Endodermal cell (in vitro differentiated cells): Measurements from ENCODE around the gene KIAA1755. TPM values are rescaled to one million over a fixed set of nuclear protein-coding genes. Genes with fewer than 3 reads are reported as not detected.

Source experiments
- DNase-seq: peaks from one replicate; pipeline ENCODE4 v3.0.0-alpha.2; 2017
- H3K27ac ChIP-seq: 2 replicates; pipeline ENCODE4 v1.5.1; 2013; ENCODE audit warnings: mild to moderate bottlenecking, low read depth, low read length, moderate library complexity
- H3K27me3 ChIP-seq: 2 replicates; pipeline ENCODE4 v1.6.1; 2013; ENCODE audit warnings: mild to moderate bottlenecking, low read length, moderate library complexity; ENCODE audit not compliant: insufficient read depth, control insufficient read depth, poor library complexity, severe bottlenecking
- H3K36me3 ChIP-seq: 2 replicates; pipeline ENCODE4 v1.7.0; 2013; ENCODE audit warnings: mild to moderate bottlenecking, low read length, moderate library complexity; ENCODE audit not compliant: control insufficient read depth, insufficient read depth
- H3K4me1 ChIP-seq: one replicate; pipeline ENCODE4 v1.7.0; 2013; ENCODE audit warnings: low read length; ENCODE audit not compliant: control insufficient read depth, insufficient read depth
- H3K4me3 ChIP-seq: 2 replicates; pipeline ENCODE4 v1.5.1; 2013; ENCODE audit warnings: mild to moderate bottlenecking, low read length, moderate library complexity
- H3K9ac ChIP-seq: 2 replicates; pipeline ENCODE4 v1.6.1; 2013; ENCODE audit warnings: mild to moderate bottlenecking, low read length, moderate library complexity; ENCODE audit not compliant: poor library complexity, severe bottlenecking; ENCODE audit errors: extremely low read depth
- H3K9me3 ChIP-seq: 2 replicates; pipeline ENCODE4 v1.6.1; 2013; ENCODE audit warnings: mild to moderate bottlenecking, low read length, moderate library complexity; ENCODE audit not compliant: control insufficient read depth
- H3K27ac Mint-ChIP-seq: 2 replicates; pipeline ENCODE4 v1.8.0; 2020; ENCODE audit warnings: mixed read lengths
- H3K27me3 Mint-ChIP-seq: 2 replicates; pipeline ENCODE4 v1.8.0; 2021; ENCODE audit warnings: mild to moderate bottlenecking, mixed read lengths; ENCODE audit not compliant: insufficient read depth
- H3K36me3 Mint-ChIP-seq: 2 replicates; pipeline ENCODE4 v1.8.0; 2020; ENCODE audit warnings: low read depth, mixed read lengths
- H3K4me1 Mint-ChIP-seq: 2 replicates; pipeline ENCODE4 v1.8.0; 2020; ENCODE audit warnings: mixed read lengths
- H3K4me3 Mint-ChIP-seq: 2 replicates; pipeline ENCODE4 v1.8.0; 2020; ENCODE audit warnings: mild to moderate bottlenecking, moderate library complexity, mixed read lengths
- H3K9me3 Mint-ChIP-seq: 2 replicates; pipeline ENCODE4 v1.8.0; 2020; ENCODE audit warnings: mild to moderate bottlenecking, mixed read lengths
- CTCF ChIP-seq: fragments of 200-600 bp; sonication (generic); conservative IDR thresholded peaks from 2 replicates; pipeline ENCODE4 v1.5.0; 2021; ENCODE audit warnings: antibody characterized with exemption, mild to moderate bottlenecking
- WGBS, 2 experiments: methylation state at CpG; one replicate each; pipeline versions ENCODE4 v1.1.5 to v1.1.7; 2013; ENCODE audit warnings: missing lambda C conversion rate in 2 of 2, mixed read lengths in 1 of 2; ENCODE audit not compliant: insufficient coverage in 1 of 2, insufficient read length in 1 of 2; 5-methylcytosine and 5-hydroxymethylcytosine counted together
- total RNA-seq, 2 donors: library from RNA; stranded (reverse); fragmentation: NEBNext Ultra II Directional in 1 of 2; extraction: Animal tissue kit (Norgen Biotek cat#: 25700) in 1 of 2; gene quantifications; 2 replicates in 1 of 2; 3 replicates in 1 of 2; pipeline ENCODE4 v1.2.1, GENCODE V29; 2021

The KIAA1755 gene
- total RNA-seq, 2 donors from 2014 or later: not detected

DNA sequence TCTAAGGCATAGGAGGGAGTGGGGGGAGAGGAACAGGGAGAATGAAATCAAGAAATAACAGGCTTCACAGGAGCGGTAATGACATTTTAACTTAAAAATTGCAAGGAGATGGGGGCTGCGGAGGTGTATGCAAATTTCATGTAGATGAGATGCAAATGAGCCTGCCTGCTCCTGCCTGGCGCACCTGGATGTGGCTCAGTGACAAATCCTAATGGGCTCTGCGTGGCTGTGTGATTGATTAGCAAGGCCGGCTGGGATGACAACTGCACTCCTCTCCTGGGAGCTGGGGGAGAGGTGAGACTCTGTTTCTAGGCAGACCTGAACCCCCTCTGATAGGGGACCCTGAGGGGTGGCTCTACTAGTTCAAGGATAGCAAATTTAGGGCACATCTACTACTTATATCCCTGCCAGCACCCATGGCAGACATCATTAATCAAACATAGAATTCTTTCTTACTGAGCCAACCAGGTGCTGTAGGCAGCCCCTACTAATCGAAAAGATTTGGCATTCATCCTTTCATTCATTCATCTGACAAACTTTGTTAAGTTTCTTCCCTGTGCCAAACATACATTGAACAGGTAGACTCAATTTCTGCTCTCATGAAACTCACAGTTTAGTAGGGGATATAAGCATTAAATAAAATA is 57.1 kb downstream of the KIAA1755 start:
- DNase-seq: peak; percentile 22
- Histone ChIP-seq H3K9me3 (no peaks in the 10 kb centered on the region), H3K4me3 (no peak overlapping the region), H3K9ac (no peak overlapping the region), H3K27me3 (peaks cover 6% of the 10 kb centered on the region), H3K27ac (no peak overlapping the region), H3K4me1 (no peaks in the 10 kb centered on the region), H3K36me3 (no peaks in the 10 kb centered on the region)
- Mint-ChIP-seq H3K4me1 (peaks cover 2% of the 10 kb centered on the region), H3K36me3 (no peaks in the 10 kb centered on the region), H3K4me3 (no peak overlapping the region), H3K9me3 (no peaks in the 10 kb centered on the region), H3K27me3 (peaks cover 7% of the 10 kb centered on the region), H3K27ac (no peak overlapping the region)
- WGBS, 2 experiments: 85 to 90% methylated on average over 5 to 6 of the region's 6 CpGs
- no peak for TF ChIP-seq CTCF

GRCh38 chr20:38202982-38203293 is 57.6 kb downstream of the KIAA1755 start:
- Histone ChIP-seq H3K4me3 (no peak overlapping the region), H3K36me3 (no peaks in the 10 kb centered on the region), H3K27me3 (peaks cover 6% of the 10 kb centered on the region), H3K4me1 (no peaks in the 10 kb centered on the region), H3K27ac (no peak overlapping the region), H3K9me3 (no peaks in the 10 kb centered on the region), H3K9ac (no peak overlapping the region)
- no peak for TF ChIP-seq CTCF
- no peak overlapping the region for H3K27ac Mint-ChIP-seq
- DNase-seq: peak; percentile 34
- peaks cover 6% of the 10 kb centered on the region for H3K4me1 Mint-ChIP-seq
- no peak overlapping the region for H3K4me3 Mint-ChIP-seq
- H3K9me3 Mint-ChIP-seq: no peaks in the 10 kb centered on the region
- 89 to 97% methylated on average over 6 to 8 of the region's 8 CpGs for WGBS, 2 experiments
- H3K36me3 Mint-ChIP-seq: no peaks in the 10 kb centered on the region
- peaks cover 4% of the 10 kb centered on the region for H3K27me3 Mint-ChIP-seq

DNA sequence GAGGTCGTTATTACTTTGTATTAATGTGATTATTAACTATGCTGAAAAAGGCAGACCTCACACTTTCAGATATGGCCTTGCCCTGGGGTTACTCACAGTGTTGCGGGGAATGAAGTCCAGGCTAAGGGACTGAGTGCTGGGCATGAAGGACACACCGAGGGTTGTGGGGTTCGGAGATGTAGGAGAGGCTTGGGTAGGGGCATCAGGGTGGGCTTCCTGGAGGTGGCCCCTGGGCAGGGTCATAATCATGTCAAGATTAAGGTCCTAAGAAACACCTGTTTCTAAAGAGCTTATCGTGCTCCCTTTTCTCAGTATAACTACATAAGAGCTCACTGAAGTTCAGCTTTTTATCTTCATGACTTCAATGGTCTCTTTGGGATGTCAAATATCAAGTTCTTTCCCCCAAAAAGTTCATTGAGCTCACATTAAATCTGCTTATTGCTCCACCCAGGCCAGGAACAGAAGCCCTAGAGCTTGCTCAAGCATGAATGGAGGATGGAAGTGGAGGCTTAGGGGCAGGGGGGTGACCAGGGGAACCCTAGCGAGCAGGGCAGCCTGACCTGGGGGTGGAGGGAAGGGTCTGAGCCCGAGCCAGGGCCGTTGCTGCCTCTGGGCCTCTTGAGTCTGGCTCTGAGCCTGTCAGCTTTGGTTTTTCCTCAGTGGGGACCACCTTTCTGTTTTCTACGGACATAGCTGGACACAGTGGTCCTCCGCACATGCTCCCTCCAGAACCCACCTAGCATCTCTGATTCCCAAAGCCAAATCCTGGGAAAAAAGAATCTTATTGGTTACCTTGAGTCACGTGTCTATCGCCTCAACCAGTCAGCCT is 58.2 kb downstream of the KIAA1755 start:
- H3K4me1 Mint-ChIP-seq: peaks cover 6% of the 10 kb centered on the region
- no peaks in the 10 kb centered on the region for H3K36me3 Mint-ChIP-seq
- no peak overlapping the region for H3K27ac Mint-ChIP-seq
- Histone ChIP-seq H3K9me3 (no peaks in the 10 kb centered on the region), H3K9ac (no peak overlapping the region), H3K27me3 (peaks cover 6% of the 10 kb centered on the region), H3K4me3 (no peak overlapping the region), H3K4me1 (no peaks in the 10 kb centered on the region), H3K27ac (no peak overlapping the region), H3K36me3 (no peaks in the 10 kb centered on the region)
- no peak overlapping the region for H3K4me3 Mint-ChIP-seq
- 87 to 94% methylated on average over 11 to 12 of the region's 12 CpGs for WGBS, 2 experiments
- peaks cover 4% of the 10 kb centered on the region for H3K27me3 Mint-ChIP-seq
- peak; percentile 10 for DNase-seq
- no peak for TF ChIP-seq CTCF
- no peaks in the 10 kb centered on the region for H3K9me3 Mint-ChIP-seq
